GM12801 (cell line): Measurements from ENCODE around the gene TSPAN16.

Experiments
- TF ChIP-seq, protein P1 (sequence below): IDR thresholded peaks from one replicate; pipeline ENCODE4 v1.5.1; 2011; ENCODE audit warnings: control low read depth; ENCODE audit not compliant: insufficient read length; ENCODE audit errors: extremely low read depth

Gene TSPAN16

DNA sequence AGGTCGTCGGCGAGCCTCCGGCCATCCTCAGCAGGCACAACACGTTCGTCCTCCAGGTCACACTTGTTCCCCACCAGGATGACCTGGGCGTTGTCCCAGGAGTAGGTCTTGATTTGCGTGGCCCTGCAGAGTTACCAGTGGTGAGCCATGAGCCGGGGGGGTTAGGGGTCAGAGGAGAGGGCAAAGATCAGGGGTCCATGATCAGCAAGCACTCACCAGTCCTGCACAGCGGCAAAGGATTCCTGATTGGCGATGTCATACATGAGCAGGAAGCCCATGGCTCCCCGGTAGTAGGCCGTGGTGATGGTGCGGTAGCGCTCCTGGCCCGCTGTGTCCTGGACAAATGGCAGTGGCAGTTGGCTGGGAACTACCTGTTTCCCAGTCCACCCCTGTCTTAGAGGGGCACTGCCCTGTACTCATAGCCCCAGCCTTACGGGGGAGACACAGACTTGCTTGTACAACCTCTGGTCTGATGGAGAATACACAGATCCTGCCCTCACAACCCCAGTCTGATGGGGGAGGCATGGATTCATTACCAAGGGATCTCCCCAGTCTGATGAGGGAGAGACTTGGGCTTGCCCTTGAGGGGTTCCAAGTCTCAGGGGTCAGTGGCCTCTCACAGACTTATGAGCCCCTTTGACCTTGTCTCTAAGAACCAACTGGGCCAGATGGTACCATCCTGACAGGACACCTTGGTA lies 39.6 kb downstream of the TSPAN16 start:
- TF ChIP-seq, protein P1, sequence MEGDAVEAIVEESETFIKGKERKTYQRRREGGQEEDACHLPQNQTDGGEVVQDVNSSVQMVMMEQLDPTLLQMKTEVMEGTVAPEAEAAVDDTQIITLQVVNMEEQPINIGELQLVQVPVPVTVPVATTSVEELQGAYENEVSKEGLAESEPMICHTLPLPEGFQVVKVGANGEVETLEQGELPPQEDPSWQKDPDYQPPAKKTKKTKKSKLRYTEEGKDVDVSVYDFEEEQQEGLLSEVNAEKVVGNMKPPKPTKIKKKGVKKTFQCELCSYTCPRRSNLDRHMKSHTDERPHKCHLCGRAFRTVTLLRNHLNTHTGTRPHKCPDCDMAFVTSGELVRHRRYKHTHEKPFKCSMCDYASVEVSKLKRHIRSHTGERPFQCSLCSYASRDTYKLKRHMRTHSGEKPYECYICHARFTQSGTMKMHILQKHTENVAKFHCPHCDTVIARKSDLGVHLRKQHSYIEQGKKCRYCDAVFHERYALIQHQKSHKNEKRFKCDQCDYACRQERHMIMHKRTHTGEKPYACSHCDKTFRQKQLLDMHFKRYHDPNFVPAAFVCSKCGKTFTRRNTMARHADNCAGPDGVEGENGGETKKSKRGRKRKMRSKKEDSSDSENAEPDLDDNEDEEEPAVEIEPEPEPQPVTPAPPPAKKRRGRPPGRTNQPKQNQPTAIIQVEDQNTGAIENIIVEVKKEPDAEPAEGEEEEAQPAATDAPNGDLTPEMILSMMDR, result no peak

DNA sequence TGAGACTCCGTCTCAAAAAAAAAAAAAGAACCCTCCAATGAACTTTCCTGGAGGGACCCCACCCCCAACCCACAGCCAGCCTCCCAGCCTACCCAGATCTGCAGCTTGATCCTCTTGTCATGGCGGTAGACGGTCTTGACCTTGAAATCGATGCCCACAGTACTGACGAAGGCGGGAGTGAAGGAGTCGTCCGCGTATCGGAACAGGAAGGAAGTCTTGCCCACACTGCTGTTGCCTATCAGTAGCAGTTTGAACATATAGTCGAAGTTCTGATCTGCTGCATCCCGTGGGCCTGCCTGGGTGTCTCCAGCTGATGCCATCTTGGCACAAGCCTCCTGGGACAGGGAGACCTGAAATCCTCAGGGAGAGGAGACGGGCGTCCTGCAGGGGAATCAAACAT lies 41.1 kb downstream of the TSPAN16 start:
- TF ChIP-seq, protein P1, result no peak

DNA sequence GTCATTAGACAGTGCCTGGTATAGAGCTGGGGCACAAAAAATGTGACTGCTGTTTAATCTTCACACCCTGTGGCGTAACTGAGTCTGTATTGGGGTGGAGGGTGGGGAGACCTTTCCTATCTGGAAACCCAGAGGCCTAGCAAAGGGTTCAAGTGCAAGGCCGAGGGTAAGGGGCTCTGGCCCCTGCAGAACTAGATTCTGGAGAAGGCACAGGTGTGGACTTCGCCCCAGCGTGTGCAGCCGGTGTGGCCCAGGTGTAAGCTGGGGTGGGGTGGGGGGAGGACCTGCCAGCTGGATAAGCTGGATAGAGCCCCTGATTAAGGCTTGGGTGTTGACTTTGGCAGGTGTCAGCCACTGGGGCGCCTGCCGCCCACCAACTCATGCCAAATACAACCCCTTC lies 42.2 kb downstream of the TSPAN16 start:
- TF ChIP-seq, protein P1, result no peak

DNA sequence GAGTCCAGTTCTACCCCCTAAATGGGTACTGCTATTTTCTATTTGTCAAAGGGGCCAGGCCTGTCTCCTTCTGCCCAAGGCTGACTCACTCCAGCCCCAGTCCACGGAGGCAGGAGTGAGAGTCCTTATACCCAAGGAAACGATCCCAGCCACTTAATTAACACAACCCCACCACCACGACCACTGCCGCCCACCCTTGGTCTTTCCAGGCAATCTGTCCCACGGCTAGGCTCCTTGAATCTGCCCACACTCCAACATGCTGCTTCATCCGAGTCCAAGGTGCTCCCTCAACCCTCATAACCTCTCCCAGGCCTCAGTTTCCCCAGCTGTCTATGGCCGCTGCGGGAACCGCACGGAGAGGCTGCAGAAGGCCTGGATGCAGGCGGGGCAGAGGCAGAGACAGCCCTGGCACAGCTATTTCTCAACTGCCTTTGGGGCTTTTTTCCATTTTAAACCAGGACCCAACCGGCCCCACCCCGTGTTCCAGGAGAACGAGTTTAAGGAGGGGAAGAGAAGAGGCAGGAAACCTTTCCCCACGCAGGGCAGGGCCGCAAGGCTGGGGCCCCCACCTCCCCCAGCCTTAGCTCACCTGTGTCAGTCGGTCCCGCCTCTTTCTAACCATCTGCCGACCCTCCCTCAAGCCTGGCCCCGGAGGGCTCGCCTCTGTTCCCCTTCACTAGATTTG lies 42.8 kb downstream of the TSPAN16 start:
- TF ChIP-seq, protein P1, result no peak

DNA sequence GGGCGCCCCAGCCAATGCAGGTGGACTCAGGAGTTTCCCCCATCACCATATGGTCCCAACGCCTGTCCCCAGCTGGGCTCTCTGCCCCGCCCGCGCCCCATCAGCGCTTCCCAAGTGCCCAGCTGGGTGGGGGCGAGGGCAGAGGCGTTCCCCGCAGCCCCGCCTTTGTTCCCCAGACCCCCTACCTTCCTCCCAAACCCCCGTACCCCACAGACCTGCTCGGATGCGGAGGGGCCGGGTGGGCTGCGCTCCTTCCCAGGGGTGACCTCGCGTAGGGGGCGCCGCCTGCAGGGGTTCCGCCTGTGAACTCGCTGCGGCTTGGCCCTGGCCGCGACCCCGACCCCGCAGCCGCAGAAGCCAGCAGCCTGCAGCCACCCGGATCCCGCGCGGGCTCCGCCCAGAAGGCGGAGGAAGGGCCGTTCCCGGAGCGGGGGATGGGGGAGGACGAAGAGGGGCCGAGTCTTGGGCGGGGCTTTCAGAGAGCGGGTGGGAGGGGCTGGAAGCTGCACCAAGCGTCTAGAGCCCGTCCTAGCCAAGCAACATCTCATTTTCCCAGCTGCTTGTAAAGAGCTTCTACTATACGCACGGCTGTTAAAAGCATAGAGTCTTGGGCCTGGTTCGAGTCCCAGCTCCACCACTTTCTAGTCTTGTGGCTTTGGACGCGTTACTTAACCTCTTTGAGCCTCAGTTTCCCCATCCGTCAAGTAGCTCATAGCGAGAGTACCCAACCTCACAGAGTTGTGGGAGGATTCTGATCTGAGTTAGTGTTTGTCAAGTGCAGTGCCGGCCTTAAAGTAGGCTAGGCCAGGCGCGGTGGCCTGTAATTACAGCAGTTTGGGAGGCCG lies 43.5 kb downstream of the TSPAN16 start, which contains the start of gene RAB3D:
Gene RAB3D (minus strand): TSS at position 404 of the 845 bp plus-strand sequence. CDS start 2,258 bp downstream, outside the sequence.
- TF ChIP-seq, protein P1, result no peak

DNA sequence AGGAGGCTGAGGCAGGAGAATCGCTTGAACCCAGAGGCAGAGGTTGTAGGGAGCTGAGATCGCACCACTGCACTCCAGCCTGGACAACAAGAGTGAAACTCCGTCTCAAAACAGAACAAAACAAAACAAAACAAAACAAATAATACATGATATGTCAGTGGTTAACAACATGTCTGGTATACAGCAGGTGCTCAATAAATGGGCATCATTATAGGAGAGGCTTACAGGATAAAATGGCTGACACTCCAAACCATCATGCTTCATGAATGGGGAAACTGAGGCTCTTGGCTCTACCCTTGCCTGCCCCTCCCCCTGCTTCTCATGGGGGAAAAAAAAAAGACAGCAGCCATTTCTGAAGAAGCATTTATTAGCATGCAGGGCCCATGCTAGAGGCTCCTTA lies 46.5 kb downstream of the TSPAN16 start:
- TF ChIP-seq, protein P1, result no peak
